HG03045 (cell line): Measurements from ENCODE around the gene CCDC85B.
A peak's percentile ranks its signal among the peaks of the same experiment; 100 is the strongest.

Experiments
- ATAC-seq: cut with Tn5 transposase; IDR thresholded peaks from one replicate; pipeline ENCODE4 v1.9.1; 2021; ENCODE audit warnings: mild to moderate bottlenecking, moderate library complexity; ENCODE audit not compliant: unreplicated experiment

The CCDC85B gene

GRCh38 chr11:65868076-65868667 is 22.3 kb upstream of the CCDC85B start:
- no peak for ATAC-seq

GRCh38 chr11:65868907-65869306 is 21.6 kb upstream of the CCDC85B start:
- ATAC-seq, result no peak

- ATAC-seq, result no peak
Measured at GRCh38 chr11:65869643-65870306, 20.7 kb upstream of the CCDC85B start.

- no peak for ATAC-seq
Measured at GRCh38 chr11:65870307-65870658, 20.2 kb upstream of the CCDC85B start.

- no peak for ATAC-seq
Measured at GRCh38 chr11:65870706-65871681, 19.5 kb upstream of the CCDC85B start.

GRCh38 chr11:65871811-65872548 is 18.5 kb upstream of the CCDC85B start:
- no peak for ATAC-seq

- no peak for ATAC-seq
Measured at GRCh38 chr11:65872586-65873317, 17.7 kb upstream of the CCDC85B start, which contains the start of gene EFEMP2. TSS of gene EFEMP2 (minus strand) at chr11:65872800. CDS start at chr11:65872354, 446 bp downstream.

- ATAC-seq, result peak; percentile 71
Measured at GRCh38 chr11:65873318-65874156, 16.9 kb upstream of the CCDC85B start.

- no peak for ATAC-seq
Measured at GRCh38 chr11:65879617-65880016, 10.9 kb upstream of the CCDC85B start, which contains the start of gene CTSW. TSS of gene CTSW (plus strand) at chr11:65879837. CDS start at chr11:65879855, 18 bp downstream.

GRCh38 chr11:65880027-65880426 is 10.4 kb upstream of the CCDC85B start:
- no peak for ATAC-seq

GRCh38 chr11:65880844-65881421 is 9.5 kb upstream of the CCDC85B start:
- no peak for ATAC-seq

- no peak for ATAC-seq
Measured at GRCh38 chr11:65882120-65883057, 8.1 kb upstream of the CCDC85B start.

GRCh38 chr11:65883058-65883761 is 7.3 kb upstream of the CCDC85B start:
- ATAC-seq, result no peak

GRCh38 chr11:65883786-65884715 is 6.4 kb upstream of the CCDC85B start:
- no peak for ATAC-seq

GRCh38 chr11:65884716-65885092 is 5.8 kb upstream of the CCDC85B start:
- no peak for ATAC-seq

GRCh38 chr11:65885231-65885630 is 5.2 kb upstream of the CCDC85B start:
- no peak for ATAC-seq
